ENCODE measurements around the gene MMP17. TPM values are rescaled to one million over a fixed set of nuclear protein-coding genes. Genes with fewer than 3 reads are reported as not detected.

MMP17 gene
- total RNA-seq, 2 donors from 2014 or later = 0.76 to 1.6 TPM

- DNase-seq (no peak), ATAC-seq (no peak)
- intact Hi-C loops (cut with DNase I, micrococcal nuclease) = no loop called here
These were observed 15.3 kb downstream of the MMP17 start for GRCh38 chr12:131843527-131843926.

GRCh38 chr12:131844140-131844539 lies 15.9 kb downstream of the MMP17 start:
- ATAC-seq = no peak
- intact Hi-C loops (cut with DNase I, micrococcal nuclease) = no loop called here
- no peak for DNase-seq

GRCh38 chr12:131844656-131845055 lies 16.5 kb downstream of the MMP17 start:
- intact Hi-C loops (cut with DNase I, micrococcal nuclease) = no loop called here
- ATAC-seq (no peak), DNase-seq (no peak)

GRCh38 chr12:131845121-131845520 lies 16.9 kb downstream of the MMP17 start:
- intact Hi-C loops (cut with DNase I, micrococcal nuclease) = no loop called here
- no peak for ATAC-seq
- DNase-seq = no peak

- no peak for DNase-seq
- no peak for ATAC-seq
- intact Hi-C loops (cut with DNase I, micrococcal nuclease) = no loop called here
These were observed 19.3 kb downstream of the MMP17 start for GRCh38 chr12:131847456-131847855.

- no peak for DNase-seq
- intact Hi-C loops (cut with DNase I, micrococcal nuclease) = no loop called here
- ATAC-seq = no peak
These were observed 20.6 kb downstream of the MMP17 start for GRCh38 chr12:131848753-131849152.

GRCh38 chr12:131849700-131850553 lies 21.7 kb downstream of the MMP17 start:
- ATAC-seq (no peak), DNase-seq (no peak)
- intact Hi-C loops (cut with DNase I, micrococcal nuclease) = no loop called here

GRCh38 chr12:131850856-131851559 lies 22.8 kb downstream of the MMP17 start:
- ATAC-seq (no peak), DNase-seq (no peak)
- intact Hi-C loops (cut with DNase I, micrococcal nuclease) = no loop called here

- ATAC-seq (no peak), DNase-seq (no peak)
- intact Hi-C loops (cut with DNase I, micrococcal nuclease) = no loop called here
These were observed 23.8 kb downstream of the MMP17 start for GRCh38 chr12:131851741-131852550.

GRCh38 chr12:131852551-131853299 lies 24.5 kb downstream of the MMP17 start:
- DNase-seq = no peak
- intact Hi-C loops (cut with DNase I, micrococcal nuclease) = no loop called here
- ATAC-seq = no peak

GRCh38 chr12:131853832-131854797 lies 25.9 kb downstream of the MMP17 start:
- DNase-seq (no peak), ATAC-seq (no peak)
- intact Hi-C loops (cut with DNase I, micrococcal nuclease) = no loop called here

- DNase-seq (no peak), ATAC-seq (no peak)
- intact Hi-C loops (cut with DNase I, micrococcal nuclease) = no loop called here
These were observed 26.8 kb downstream of the MMP17 start for GRCh38 chr12:131854861-131855476.

GRCh38 chr12:131855521-131856142 lies 27.4 kb downstream of the MMP17 start:
- DNase-seq (no peak), ATAC-seq (no peak)
- intact Hi-C loops (cut with DNase I, micrococcal nuclease) = no loop called here

- intact Hi-C loops (cut with DNase I, micrococcal nuclease) = no loop called here
- DNase-seq (no peak), ATAC-seq (no peak)
These were observed 28.3 kb downstream of the MMP17 start for GRCh38 chr12:131856366-131857097.

- intact Hi-C loops (cut with DNase I, micrococcal nuclease) = no loop called here
- ATAC-seq (no peak), DNase-seq (no peak)
These were observed 30.0 kb downstream of the MMP17 start for GRCh38 chr12:131857908-131858850.
